HepG2 (cell line): ENCODE data around the gene MOB4. TPM values are rescaled to one million over a fixed set of nuclear protein-coding genes. Genes with fewer than 3 reads are reported as not detected.
A peak's percentile ranks its signal among the peaks of the same experiment; 100 is the strongest.

Experiments
- ADNP ChIP-seq: sonication (generic); formaldehyde crosslinking; IDR thresholded peaks from 2 replicates; pipeline ENCODE4 v1.4.0; 2020; ENCODE audit warnings: missing genetic modification reagents
- ARID5B ChIP-seq: IDR thresholded peaks from 2 replicates; pipeline ENCODE4 v1.4.0; 2020; ENCODE audit warnings: mild to moderate bottlenecking, missing genetic modification reagents
- DPF2 ChIP-seq: sonication (generic); formaldehyde crosslinking; IDR thresholded peaks from 2 replicates; pipeline ENCODE4 v1.4.0; 2020; ENCODE audit warnings: mild to moderate bottlenecking, low read depth, missing genetic modification reagents, borderline replicate concordance
- GRHL1 ChIP-seq: sonication (generic); formaldehyde crosslinking; conservative IDR thresholded peaks from 2 replicates; pipeline ENCODE4 v1.8.0; 2022; ENCODE audit warnings: missing genetic modification reagents
- KDM5A ChIP-seq: fragments of 200-600 bp; sonication (generic); IDR thresholded peaks from 2 replicates; pipeline ENCODE4 v1.7.0; 2018; ENCODE audit warnings: antibody characterized with exemption, mild to moderate bottlenecking, low read length, borderline replicate concordance
- NCOR1 ChIP-seq: fragments of 200-600 bp; sonication (generic); IDR thresholded peaks from 2 replicates; pipeline ENCODE4 v1.7.0; 2017; ENCODE audit warnings: antibody characterized with exemption, low read length, borderline replicate concordance
- NPAS2 ChIP-seq: sonication (generic); formaldehyde crosslinking; IDR thresholded peaks from 2 replicates; pipeline ENCODE4 v1.8.0; 2022; ENCODE audit warnings: mild to moderate bottlenecking, missing genetic modification reagents, borderline replicate concordance
- POLR2AphosphoS5 ChIP-seq: IDR thresholded peaks from 2 replicates; pipeline ENCODE4 v1.6.1; 2012; ENCODE audit warnings: low read depth, low read length
- RARG ChIP-seq: sonication (generic); formaldehyde crosslinking; IDR thresholded peaks from 2 replicates; pipeline ENCODE4 v1.4.0; 2020; ENCODE audit warnings: low read depth, mild to moderate bottlenecking, missing genetic modification reagents
- RXRA ChIP-seq: sonication (generic); formaldehyde crosslinking; IDR thresholded peaks from 2 replicates; pipeline ENCODE4 v1.5.1; 2020; ENCODE audit warnings: missing genetic modification reagents
- SMYD3 ChIP-seq: sonication (generic); formaldehyde crosslinking; IDR thresholded peaks from 2 replicates; pipeline ENCODE4 v1.8.1; 2023; ENCODE audit warnings: mild to moderate bottlenecking, missing genetic modification reagents
- SP5 ChIP-seq: IDR thresholded peaks from 2 replicates; pipeline ENCODE4 v1.6.1; 2016; ENCODE audit warnings: low read depth, borderline replicate concordance
- SRF ChIP-seq: IDR thresholded peaks from 2 replicates; pipeline ENCODE4 v1.6.1; 2011; ENCODE audit warnings: mild to moderate bottlenecking, low read depth, low read length, moderate library complexity
- ZBTB14 ChIP-seq: sonication (generic); formaldehyde crosslinking; IDR thresholded peaks from 2 replicates; pipeline ENCODE4 v1.4.0; 2020; ENCODE audit warnings: missing genetic modification reagents
- ZFP90 ChIP-seq: sonication (generic); formaldehyde crosslinking; IDR thresholded peaks from 2 replicates; pipeline ENCODE4 v1.8.0; 2022; ENCODE audit warnings: missing genetic modification reagents, mild to moderate bottlenecking, inconsistent platforms, borderline replicate concordance
- ZNF20 ChIP-seq: sonication (generic); formaldehyde crosslinking; IDR thresholded peaks from 2 replicates; pipeline ENCODE4 v1.4.0; 2020; ENCODE audit warnings: mild to moderate bottlenecking, moderate library complexity, missing genetic modification reagents
- ZNF362 ChIP-seq: sonication (generic); formaldehyde crosslinking; IDR thresholded peaks from 2 replicates; pipeline ENCODE4 v1.4.0; 2020; ENCODE audit warnings: missing genetic modification reagents, mild to moderate bottlenecking, borderline replicate concordance
- ZNF432 ChIP-seq: sonication (generic); formaldehyde crosslinking; IDR thresholded peaks from 2 replicates; pipeline ENCODE4 v1.5.0; 2020; ENCODE audit warnings: missing genetic modification reagents, mild to moderate bottlenecking, borderline replicate concordance
- ZNF672 ChIP-seq: sonication (generic); formaldehyde crosslinking; IDR thresholded peaks from 2 replicates; pipeline ENCODE4 v1.8.1; 2022; ENCODE audit warnings: missing genetic modification reagents
- ZNF724P ChIP-seq: sonication (generic); formaldehyde crosslinking; IDR thresholded peaks from 2 replicates; pipeline ENCODE4 v1.8.0; 2022; ENCODE audit warnings: missing genetic modification reagents, borderline replicate concordance
- polyA plus RNA-seq, 8 experiments: library from polyadenylated mRNA; depleted of rRNA in 3 of 8; stranded (reverse) in 7 of 8; unstranded in 1 of 8; fragments of >200 nt; fragmentation: Illumina TruSeq in 4 of 8; extraction: Trizol in 4 of 8; gene quantifications; 2 replicates each; pipeline versions ENCODE4 v1.2.1 to v1.2.3, GENCODE V29; 2011 to 2016; ENCODE audit warnings: low read depth in 4 of 8, missing spikeins in 1 of 8, mixed read lengths in 1 of 8; ENCODE audit not compliant: insufficient read depth in 1 of 8
- total RNA-seq, 5 experiments: library from RNA; depleted of rRNA; stranded (reverse); fragments of >200 nt; fragmentation: Illumina TruSeq; extraction: Trizol; gene quantifications; 2 replicates each; pipeline ENCODE4 v1.2.3, GENCODE V29; 2016; ENCODE audit warnings: low read depth in 1 of 5

MOB4 gene
- total and polyA plus RNA-seq, 2 of the 13 experiments (the other 11 are each of a cell fraction or from before 2014, with no cell fraction given) = 35.7 to 38.6 TPM

- TF ChIP-seq ARID5B (CRISPR knock-in tag) (peak; percentile 79; the same call in 1 of the 2 replicates), POLR2AphosphoS5 (peak; percentile 97), ADNP (CRISPR knock-in tag) (0 out of 2 replicates have a peak, but pooled peaks have one; percentile 16), RARG (CRISPR knock-in tag) (peak; percentile 99), ZFP90 (CRISPR knock-in tag) (peak; percentile 93), SRF (peak; percentile 56; the same call in 1 of the 2 replicates), ZNF20 (peak; percentile 61; the same call in 1 of the 2 replicates), ZNF672 (CRISPR knock-in tag) (peak; percentile 97), ZNF724P (CRISPR knock-in tag) (peak; percentile 82), SMYD3 (CRISPR knock-in tag) (peak; percentile 93; the same call in 1 of the 2 replicates), SP5 (CRISPR knock-in tag) (peak; percentile 99), NPAS2 (CRISPR knock-in tag) (no peak), DPF2 (peak; percentile 37; the same call in 1 of the 2 replicates), ZNF432 (no peak), GRHL1 (CRISPR knock-in tag) (no peak), KDM5A (peak; percentile 90), NCOR1 (peak; percentile 63; the same call in 1 of the 2 replicates), ZBTB14 (peak; percentile 52), RXRA (CRISPR knock-in tag) (peak; percentile 94), ZNF362 (peak; percentile 61; the same call in 1 of the 2 replicates)
Measured at GRCh38 chr2:197515739-197516392, at the start of gene MOB4 (continued).
